NOMO-1 treated with DMSO at 0.1 percent for 48 hours (cell line): ENCODE results near the gene COA5.
"Not testable (repeated sequence)": the region's sequence is repeated elsewhere in the genome, so short reads cannot be mapped to it uniquely, and the experiment has no call there.

Experiments used
- DNase-seq: peaks from one replicate; lab custom pipeline; 2025; ENCODE audit not compliant: unreplicated experiment; lab: John Stamatoyannopoulos, UW

Gene COA5

DNA sequence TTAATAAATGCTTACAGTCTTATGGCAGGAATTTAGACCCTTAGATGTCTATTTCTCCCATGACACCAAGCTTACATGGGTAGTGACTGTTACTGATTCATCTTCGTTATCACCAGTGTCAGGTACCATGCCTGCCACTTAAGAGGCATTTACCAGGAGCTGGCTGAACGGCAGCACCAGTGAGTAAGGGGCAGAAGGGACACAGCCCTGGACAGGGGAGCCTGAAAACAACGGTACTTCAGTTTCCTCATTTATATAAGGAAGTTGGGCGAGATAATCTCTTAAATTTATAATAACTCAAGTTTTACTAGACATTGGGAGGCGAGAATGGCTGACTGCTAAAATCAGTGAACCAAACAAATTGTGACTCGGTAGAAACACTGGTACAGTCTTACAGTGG lies 1.2 kb downstream of the COA5 start:
- peak; percentile 36 for DNase-seq

DNA sequence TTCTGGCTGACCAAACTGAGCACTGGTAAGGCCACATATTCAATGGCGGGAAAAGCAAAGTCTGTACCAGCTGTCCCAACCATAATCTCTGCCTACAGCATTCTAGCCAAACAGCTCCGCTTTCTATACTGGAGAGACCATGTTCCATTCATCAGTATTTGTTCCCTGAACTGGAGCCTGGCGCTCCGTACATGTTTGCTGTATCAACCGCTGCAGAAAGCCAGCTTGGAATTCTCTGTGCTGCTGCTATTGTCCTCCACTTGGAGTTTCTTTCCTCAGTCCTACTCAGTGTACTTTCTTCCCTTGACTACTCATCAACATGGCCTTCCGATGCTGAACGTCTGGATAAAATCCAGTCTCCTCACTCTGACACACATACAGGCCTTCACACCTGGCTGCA lies 1.9 kb downstream of the COA5 start:
- DNase-seq: no peak

DNA sequence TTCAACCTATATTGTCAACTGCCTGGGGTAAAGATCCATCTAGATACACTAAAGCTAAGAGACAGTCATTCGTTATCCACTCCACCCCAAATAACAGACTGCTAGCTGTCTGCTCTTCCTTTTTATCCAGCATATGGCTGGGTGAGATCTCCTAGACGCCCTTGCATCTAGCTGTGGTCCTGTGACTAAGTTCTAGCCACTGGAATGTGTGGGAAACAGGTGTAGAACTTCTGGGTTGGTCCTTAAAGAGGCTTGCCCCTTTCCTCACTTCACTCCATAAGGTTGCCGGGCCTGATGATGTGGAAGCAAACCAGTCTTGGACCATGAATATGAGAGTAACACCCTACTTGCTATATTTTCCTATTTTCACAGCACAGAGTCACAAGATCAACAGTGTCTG lies 3.2 kb downstream of the COA5 start:
- DNase-seq: no peak

DNA sequence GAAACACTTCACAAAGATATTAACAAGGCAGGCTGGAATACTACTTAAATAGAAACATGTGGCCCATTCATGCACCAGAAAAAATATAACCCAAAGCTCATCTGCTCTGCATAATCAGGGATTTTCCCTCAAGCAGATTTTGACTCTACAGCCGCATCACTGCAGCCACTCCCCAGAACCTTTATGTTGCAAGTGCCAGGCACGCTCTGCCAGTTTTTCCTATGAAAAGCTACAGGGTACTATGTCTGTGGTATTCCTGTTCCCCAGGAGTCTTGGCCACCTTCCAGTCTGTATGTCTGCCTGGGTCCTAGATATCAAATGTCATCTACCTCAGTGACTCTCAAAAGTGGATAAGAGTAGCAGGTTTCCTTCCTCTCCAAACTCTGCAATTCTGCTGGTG lies 3.8 kb downstream of the COA5 start:
- DNase-seq: no peak

DNA sequence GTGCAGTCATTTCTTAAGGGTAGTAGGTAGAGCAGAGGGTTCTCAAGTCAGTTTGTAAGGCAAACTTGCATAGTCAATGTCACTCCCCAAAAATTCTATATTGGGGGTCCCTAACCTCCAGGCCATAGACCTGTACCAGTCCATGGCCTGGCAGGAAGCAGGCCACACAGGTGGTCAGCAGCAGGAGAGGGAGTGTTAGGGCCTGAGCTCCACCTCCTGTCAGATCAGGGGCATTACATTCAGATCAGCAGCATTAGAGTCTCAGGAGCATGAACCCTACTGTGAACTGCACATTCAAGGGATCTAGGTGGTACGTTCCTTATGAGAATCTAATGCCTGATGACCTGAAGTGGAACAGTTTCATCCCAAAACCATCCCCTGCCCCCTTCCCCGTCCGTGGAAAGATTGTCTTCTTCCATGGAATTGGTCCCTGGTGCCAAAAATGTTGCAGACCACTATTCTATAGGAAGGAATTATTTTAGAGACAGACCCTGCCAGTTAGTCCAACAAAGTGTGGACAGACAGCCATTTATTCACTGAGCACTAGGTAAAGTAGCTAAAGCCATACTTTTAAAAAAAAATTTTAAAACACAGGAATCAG lies 6.7 kb downstream of the COA5 start:
- DNase-seq: peak; percentile 25

DNA sequence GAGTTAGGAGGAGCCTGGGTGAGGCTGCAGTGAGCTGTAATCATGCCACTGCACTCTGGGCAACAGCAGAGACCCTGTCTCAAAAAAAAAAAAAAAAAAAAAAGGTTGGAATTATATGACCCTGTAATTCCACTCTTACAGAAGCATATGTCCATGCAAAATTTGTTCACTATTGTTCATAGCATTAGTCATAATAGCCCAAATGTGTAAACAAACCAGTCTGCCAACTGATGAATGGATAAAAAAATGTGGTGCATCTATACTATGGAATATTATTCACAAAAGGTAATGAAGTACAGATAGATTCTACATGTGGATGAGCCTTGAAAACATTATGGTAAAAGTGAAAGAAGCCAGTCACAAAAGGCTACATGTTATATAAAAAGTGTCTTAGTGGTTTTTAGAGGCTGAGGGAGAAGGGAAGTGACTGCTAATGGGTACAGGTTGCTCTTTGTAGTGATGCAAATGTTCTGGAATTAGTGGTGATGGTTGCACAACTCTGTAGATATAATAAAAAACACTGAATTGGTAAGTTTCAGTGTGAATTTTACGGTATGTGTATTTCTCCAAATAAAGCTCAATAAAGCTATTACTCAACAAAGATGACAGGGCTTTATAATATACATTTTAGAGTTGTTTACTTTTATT lies 9.4 kb downstream of the COA5 start:
- DNase-seq: no peak

DNA sequence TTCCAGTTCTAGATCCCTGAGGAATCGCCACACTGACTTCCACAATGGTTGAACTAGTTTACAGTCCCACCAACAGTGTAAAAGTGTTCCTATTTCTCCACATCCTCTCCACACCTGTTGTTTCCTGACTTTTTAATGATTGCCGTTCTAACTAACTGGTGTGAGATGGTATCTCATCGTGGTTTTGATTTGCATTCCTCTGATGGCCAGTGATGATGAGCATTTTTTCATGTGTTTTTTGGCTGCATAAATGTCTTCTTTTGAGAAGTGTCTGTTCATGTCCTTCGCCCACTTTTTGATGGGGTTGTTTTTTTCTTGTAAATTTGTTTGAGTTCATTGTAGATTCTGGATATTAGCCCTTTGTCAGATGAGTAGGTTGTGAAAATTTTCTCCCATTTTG lies 13.6 kb downstream of the COA5 start:
- not testable (repeated sequence) for DNase-seq

DNA sequence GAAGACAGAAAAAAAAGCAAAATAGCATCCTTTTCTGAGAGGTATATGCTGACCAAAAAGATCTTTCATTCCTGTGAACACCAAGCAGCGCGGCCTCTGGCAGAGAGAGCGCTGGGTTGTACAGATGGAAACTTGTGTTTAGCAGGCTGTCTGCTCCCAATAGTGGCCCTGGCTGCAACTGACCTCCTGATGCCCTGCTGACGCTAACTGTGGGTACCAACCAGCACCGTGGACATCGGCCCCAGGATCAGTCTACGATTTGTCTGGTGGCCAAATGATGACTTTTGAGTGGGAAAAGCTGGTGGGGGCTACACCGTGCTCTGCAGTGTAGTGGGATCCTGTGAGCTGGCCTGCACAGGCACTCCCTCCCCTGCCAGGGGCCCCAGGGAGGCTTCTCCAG lies 15.7 kb downstream of the COA5 start:
- DNase-seq: no peak

DNA sequence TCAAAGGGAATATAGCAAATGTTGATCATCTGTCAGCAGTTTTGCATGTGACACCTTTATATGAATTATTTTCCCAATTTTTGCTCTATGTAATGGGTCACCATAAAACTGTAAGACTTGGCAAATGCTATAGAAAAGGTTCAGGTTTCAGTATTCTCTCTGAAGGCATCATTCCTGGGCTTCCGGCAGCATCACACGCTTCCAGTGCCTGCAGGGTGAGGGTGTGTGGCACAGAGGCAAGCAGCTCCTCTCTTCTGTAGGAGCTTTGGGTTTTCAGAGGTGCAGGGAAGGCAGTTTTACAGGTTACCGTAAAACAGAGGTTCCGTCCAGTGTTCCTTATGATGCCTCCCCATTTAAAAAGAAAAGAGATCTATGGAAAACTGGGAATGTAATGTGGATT lies 18.8 kb downstream of the COA5 start:
- no peak for DNase-seq

DNA sequence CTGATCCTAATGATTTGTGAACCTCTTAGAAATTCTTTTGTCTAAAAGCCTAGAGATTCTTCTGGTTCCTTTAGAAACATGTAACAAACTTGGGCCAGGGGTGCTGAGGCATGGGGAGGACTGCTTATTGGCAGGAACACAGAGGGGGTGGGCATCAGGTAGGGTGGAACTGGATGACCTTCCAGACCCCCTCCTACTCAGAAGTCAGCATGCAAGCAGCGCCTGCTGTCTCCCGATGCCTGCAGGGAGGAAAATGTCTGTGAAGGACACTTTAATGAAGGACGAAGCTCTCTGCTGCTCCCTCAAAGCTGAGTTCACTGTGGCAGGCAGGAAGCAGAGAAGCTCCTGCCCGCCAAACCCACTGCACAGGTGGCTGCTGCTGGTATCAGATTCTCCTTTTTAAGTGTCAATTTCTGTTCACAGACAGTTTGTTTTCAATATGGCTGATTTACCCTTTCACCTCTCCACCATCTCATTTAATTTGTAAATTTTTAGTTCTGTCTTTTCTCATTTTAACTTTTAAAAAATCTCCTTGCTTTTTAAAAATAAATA lies 19.4 kb downstream of the COA5 start:
- DNase-seq: no peak

DNA sequence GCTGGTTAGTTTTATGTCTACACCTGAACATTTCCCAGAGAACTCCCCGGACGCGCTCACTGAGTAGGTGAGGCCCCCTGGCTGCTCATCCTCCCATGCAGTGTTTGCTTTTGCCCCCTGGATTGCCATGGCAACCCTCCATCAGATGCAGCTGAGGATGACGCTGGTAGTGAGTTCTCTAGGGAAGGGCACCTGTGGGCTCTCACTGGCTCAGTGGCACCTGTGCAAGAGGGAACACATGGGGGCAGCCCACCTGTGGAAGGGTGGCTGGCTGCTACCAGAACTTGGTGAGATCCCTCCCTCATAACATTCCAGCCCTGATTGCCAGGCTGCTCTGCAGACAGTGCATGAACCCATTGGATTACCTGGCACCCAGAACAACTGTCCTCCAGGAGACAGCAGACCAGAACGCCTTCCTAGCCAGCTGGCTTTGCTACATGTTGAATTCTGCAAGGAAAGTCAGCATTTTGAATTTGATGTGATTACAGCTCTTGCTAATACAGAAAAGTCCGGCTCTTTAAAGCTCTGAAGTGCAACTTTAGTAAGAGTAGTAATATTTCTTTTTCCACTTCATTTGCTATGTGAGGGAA lies 21.7 kb downstream of the COA5 start:
- no peak for DNase-seq

DNA sequence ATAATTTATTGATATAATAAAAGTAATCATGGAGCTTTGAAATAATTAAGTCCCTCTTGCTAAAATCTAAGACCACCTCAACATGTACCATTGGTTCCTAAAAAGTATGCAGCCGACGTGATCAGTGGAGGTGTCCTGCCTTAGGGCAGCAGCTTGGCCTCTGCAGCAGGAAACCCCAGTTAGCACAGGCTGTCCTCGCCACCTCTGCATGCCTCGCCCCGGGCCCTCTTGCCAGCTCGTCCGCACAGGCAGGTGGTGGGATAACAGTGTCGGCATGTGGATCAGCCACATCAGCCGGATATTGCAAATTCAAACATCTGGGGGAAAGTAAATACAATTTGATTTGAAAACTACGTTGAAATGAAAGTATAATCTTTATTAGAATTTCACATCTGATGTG lies 22.9 kb downstream of the COA5 start:
- DNase-seq: no peak

DNA sequence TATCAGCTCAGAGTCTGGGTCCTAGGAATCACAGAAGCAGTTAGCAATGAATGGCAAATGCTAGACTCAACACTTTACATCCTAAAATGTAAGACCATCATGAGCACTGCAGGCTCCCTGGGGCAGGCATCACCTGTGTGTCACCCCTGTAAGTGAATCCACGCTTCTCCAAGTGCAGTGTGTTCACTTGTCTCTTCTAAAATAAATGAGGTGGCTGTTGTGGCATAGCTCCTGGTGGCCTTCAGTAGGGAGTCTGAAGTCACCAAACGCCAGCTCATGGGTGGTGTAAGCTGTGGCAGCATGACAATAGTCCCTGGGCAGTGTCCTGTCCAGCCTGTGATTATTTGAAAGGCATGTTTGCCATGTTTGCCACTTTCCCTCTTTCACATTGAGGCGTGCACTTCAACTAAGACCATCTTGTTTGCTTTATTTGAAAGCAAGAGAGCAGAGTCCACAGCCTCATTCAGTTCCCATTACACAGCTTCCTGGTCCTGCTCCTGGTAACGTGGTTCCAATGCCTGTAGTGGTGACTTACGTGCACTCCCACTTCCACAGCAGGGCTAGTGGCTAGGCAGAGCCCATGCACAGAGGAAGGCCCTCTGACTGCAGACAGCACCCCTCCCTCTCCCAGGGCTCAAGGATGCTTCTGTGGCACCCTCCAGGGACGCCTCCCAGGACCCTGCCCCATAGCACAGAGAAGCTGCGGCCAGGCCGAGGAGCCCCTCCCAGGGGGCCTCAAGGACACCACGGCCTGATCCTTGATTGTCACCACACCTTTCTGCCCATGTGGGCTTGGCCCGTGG lies 24.3 kb downstream of the COA5 start:
- DNase-seq: no peak

DNA sequence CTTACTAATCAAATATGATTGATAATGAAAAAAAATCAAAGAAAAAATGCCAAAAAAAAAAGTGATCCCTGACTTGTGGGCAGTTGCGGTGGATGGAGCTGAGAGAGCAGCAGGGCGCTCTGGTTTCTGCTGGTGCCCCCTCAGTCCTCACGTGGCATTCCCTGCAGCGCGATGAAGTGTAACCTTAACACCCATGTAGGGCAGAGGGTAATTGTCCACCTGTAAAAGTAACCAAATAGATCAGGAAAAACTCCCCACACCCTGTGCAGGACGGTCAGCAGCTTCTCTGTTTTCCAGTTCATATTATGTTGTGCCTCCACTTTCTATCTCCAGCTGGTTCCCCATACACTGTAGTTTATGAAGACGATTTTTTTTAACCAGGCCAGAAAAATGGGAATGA lies 25.0 kb downstream of the COA5 start:
- DNase-seq: no peak

DNA sequence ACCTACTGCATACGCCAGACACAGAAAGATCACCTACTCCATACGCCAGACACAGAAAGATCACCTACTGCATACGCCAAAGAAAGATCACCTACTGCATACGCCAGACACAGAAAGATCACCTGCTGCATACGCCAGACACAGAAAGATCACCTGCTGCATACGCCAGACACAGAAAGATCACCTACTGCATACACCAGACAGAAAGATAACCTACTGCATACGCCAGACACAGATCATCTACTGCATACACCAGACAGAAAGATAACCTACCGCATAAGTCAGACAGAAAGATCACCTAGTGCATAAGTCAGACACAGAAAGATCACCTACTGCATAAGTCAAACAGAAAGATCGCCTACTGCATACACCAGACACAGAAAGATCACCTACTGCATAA lies 25.8 kb downstream of the COA5 start:
- DNase-seq: no peak

DNA sequence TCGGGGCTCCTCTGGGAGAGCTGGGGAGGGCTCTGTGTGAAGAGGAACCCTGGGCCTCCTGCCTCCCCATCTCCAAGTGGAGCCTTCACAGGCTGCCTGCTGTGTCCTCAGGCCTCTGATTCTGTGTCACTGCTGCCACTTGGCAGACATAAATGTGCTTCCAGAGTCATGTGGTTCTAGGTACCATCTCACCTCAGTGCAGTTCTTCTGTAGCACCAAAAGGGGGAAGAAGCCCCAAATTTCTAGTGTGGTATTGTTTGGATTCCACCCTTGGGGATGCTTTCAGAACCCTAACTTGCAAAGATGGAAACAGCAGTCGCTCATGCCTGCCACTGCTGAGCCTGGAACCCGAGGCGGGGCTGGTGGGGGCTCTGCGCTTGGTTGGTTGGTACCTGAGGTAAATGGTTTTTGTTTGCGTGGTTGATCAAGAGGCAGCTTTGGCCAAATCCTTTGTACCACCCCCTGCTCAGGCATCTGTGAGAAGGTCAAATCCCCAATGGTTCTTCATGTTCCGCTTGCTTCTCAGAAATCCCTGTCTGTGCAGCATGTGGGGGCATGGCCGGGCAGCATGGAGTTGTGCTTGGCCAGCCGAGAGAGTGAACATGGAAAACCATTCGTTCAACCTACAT lies 27.5 kb downstream of the COA5 start:
- no peak for DNase-seq

DNA sequence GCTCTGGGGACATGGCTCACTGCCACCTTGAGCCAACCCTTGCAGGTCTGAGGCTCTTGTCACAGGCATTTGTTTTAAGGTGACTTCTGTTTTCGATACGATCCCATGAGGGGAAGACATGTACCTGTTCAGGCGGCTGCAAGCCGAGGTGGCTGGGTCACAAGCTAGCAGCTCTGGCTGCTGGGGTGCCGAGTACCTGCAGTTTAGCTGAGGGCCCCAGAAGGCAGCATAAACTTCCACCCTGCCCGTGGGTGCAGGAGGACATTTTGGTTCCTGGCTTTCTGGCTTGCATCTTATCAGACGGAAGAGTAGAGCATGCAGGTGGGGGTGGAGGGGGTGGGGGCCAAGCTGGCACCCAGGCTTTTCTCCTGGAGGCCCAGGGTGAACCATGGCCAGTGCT lies 28.4 kb downstream of the COA5 start:
- no peak for DNase-seq

DNA sequence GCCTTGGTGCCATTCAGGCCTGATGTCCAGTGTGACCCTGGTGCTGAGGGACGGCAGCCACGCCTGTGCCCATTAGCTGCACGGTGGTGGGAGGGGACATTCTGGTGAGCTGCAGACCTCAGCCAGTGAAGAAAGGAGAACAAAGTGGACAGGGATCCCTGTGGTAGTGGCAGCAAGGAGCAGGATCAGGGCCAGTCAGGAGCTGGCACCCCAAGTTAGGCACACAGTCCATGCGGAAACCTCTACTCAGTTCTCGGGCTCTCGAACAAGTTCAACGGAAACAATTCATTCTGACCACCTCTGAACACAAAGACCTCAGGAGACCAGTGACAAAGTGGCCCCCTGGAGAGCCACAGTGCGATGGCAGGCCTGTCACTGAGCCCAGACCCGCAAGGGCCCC lies 30.1 kb downstream of the COA5 start:
- no peak for DNase-seq

DNA sequence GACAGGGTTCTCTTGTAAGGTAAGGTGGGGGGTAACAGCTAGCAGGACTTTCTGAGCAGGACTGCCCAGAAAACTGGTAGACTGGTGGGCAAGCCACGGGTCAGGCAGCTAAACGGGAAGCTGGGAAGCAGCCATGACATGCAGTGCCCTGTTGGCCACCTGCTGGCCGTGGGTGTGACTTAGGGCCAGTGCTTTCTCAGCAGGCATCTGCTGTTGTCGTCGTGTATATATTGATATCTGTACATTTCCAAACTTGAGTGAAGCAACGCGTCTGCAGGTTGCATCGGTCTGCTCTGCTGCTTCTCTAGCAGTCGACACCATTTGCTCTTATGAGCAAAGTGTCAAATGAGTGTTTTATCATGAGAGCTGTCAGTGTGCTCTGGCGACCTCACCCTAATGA lies 31.0 kb downstream of the COA5 start:
- DNase-seq: no peak

DNA sequence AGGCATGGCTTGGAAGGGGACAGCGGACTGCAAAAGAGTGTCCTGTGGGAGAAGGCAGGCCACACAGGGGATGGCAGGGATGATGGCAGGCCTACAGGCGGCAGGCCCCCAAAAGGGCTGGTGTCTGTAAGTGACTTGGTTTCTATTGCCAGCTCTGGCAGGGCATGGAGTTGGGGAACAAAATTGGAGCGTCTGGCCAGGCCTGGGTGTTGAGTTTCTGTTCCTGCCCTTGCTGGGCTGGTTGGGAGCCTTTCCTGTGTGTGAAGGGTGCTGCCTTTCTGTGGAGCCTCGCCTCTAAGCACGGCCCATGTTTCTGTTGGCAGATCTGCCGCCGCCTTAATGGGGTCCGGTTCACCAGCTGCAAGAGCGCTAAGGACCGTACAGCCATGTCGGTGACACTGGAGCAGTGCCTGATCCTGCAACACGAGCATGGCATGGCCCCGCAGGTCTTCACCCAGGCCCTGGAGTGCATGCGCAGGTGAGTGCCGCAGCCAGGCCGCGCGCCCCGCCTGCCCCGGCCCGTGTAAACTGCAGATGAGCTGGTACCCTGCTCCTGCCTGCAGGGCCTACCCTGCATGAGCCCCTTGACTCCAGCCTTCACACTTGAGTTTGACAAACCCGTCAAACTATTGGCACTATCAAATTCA lies 31.5 kb downstream of the COA5 start:
- DNase-seq: no peak

DNA sequence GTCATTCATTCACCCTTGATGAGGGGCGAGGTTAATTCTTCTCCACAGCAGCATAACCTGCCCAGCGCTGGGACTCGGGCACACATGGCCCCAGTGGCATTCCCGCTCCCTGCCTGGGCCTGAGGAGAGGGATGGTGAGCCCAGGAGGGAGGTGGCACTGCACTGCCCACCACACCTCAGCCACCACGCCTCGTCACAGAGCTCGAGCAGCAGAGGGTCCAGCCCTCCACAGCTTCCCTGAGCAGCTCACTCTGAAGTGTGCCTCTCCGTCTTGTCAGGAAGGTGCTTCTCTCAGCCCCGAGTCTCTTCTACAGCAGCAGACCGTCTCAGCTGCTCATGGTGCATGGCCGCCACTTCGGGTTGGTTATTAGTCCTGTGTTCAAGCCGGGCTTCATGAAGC lies 34.9 kb downstream of the COA5 start:
- no peak for DNase-seq
